GM19239 (cell line): ENCODE data around the gene TMTC1.
"Not testable (repeated sequence)": the region's sequence is repeated elsewhere in the genome, so short reads cannot be mapped to it uniquely, and the experiment has no call there.

ENCODE experiments used
- DNase-seq: peaks from one replicate; pipeline ENCODE4 v3.0.0; 2011; ENCODE audit warnings: low spot score; ENCODE audit not compliant: insufficient read length
- FAIRE-seq: peaks from 2 replicates; lab custom pipeline; 2011; peaks lifted over from hg19 to GRCh38; lab: Jason Lieb, UNC

Gene TMTC1

GRCh38 chr12:29634057-29634456 lies 149.7 kb downstream of the TMTC1 start:
- no peak for FAIRE-seq

GRCh38 chr12:29630164-29630563 lies 153.6 kb downstream of the TMTC1 start:
- not testable (repeated sequence) for FAIRE-seq, DNase-seq

More at GRCh38 chr12:29634057-29634456, 149.7 kb downstream of the TMTC1 start:
- no peak for DNase-seq

- no peak for FAIRE-seq
- DNase-seq = no peak
These were observed 156.5 kb downstream of the TMTC1 start for GRCh38 chr12:29627221-29627620.

- DNase-seq = no peak
- no peak for FAIRE-seq
These were observed 158.3 kb downstream of the TMTC1 start for GRCh38 chr12:29625359-29625953.

- FAIRE-seq = no peak
- no peak for DNase-seq
These were observed 161.5 kb downstream of the TMTC1 start for GRCh38 chr12:29622251-29622650.

GRCh38 chr12:29620030-29620429 lies 163.7 kb downstream of the TMTC1 start:
- no peak for DNase-seq
- FAIRE-seq = no peak

- DNase-seq (no peak), FAIRE-seq (no peak)
These were observed 166.3 kb downstream of the TMTC1 start for GRCh38 chr12:29617407-29617803.

- DNase-seq (no peak), FAIRE-seq (no peak)
These were observed 166.9 kb downstream of the TMTC1 start for GRCh38 chr12:29616664-29617406.

- DNase-seq = no peak
- no peak for FAIRE-seq
These were observed 168.9 kb downstream of the TMTC1 start for GRCh38 chr12:29614694-29615325.

GRCh38 chr12:29612912-29613311 lies 170.8 kb downstream of the TMTC1 start:
- DNase-seq (no peak), FAIRE-seq (no peak)

GRCh38 chr12:29611906-29612305 lies 171.8 kb downstream of the TMTC1 start:
- no peak for DNase-seq
- no peak for FAIRE-seq

- DNase-seq (no peak), FAIRE-seq (no peak)
These were observed 173.1 kb downstream of the TMTC1 start for GRCh38 chr12:29610473-29611170.

- no peak for DNase-seq
These were observed 174.1 kb downstream of the TMTC1 start for GRCh38 chr12:29609431-29610215.

GRCh38 chr12:29608581-29608980 lies 175.2 kb downstream of the TMTC1 start:
- FAIRE-seq (no peak), DNase-seq (no peak)

More at GRCh38 chr12:29609431-29610215, 174.1 kb downstream of the TMTC1 start:
- FAIRE-seq = no peak

- FAIRE-seq = no peak
- no peak for DNase-seq
These were observed 184.4 kb downstream of the TMTC1 start for GRCh38 chr12:29599381-29599780.

- DNase-seq (no peak), FAIRE-seq (no peak)
These were observed 188.5 kb downstream of the TMTC1 start for GRCh38 chr12:29595071-29595755.

- FAIRE-seq (no peak), DNase-seq (no peak)
These were observed 190.7 kb downstream of the TMTC1 start for GRCh38 chr12:29593001-29593400.

GRCh38 chr12:29591140-29592020 lies 192.4 kb downstream of the TMTC1 start:
- FAIRE-seq = no peak
- DNase-seq = no peak
